GM12878 (cell line): ENCODE measurements around the gene DYNC2LI1. TPM values are rescaled to one million over a fixed set of nuclear protein-coding genes. Genes with fewer than 3 reads are reported as not detected.

Experiments
- ATAC-seq: fragments of 200-7000 bp; cut with Tn5 transposase; 3 replicates; pipeline ENCODE4 v1.9.1; 2020; ENCODE audit warnings: mild to moderate bottlenecking, moderate library complexity
- BruUV-seq: library from RNA; stranded (reverse); fragments of 400-500 nt; replicated peaks from 2 replicates; lab custom pipeline; 2021; lab: Mats Ljungman, UMichigan
- CTCF ChIA-PET: fragments of 300-600 bp; sonication (Branson Sonifier 250); formaldehyde crosslinking; extraction: SDS; loops from one replicate; lab custom pipeline; 2021; ENCODE audit warnings: inconsistent platforms; lab: Yijun Ruan, JAX
- POLR2A ChIA-PET: fragments of 350-600 bp; formaldehyde crosslinking; extraction: SDS; loops from one replicate; lab custom pipeline; 2021; ENCODE audit warnings: inconsistent platforms; lab: Charles Lee
- RAD21 ChIA-PET: fragments of 300-600 bp; sonication (Branson Sonifier 250); formaldehyde crosslinking; loops from one replicate; lab custom pipeline; 2023; ENCODE audit warnings: antibody characterized with exemption; ENCODE audit not compliant: unreplicated experiment; lab: Charles Lee
- SMC1A ChIA-PET: fragments of 300-600 bp; sonication (Branson Sonifier 250); formaldehyde crosslinking; loops from one replicate; lab custom pipeline; 2023; ENCODE audit not compliant: unreplicated experiment, uncharacterized antibody; lab: Charles Lee
- DNase-seq: peaks from one replicate; pipeline ENCODE4 v3.0.0-alpha.2; 2011; ENCODE audit warnings: low read depth, low spot score
- FAIRE-seq: peaks from 3 replicates; lab custom pipeline; 2011; peaks lifted over from hg19 to GRCh38; lab: Jason Lieb, UNC
- H2AFZ ChIP-seq: 2 replicates; pipeline ENCODE4 v1.6.0; 2011; ENCODE audit warnings: low read depth, low read length, control low read depth; ENCODE audit not compliant: control insufficient read depth
- H3K27ac ChIP-seq: 2 replicates; pipeline ENCODE4 v1.5.1; 2011; ENCODE audit warnings: control low read depth; ENCODE audit not compliant: control insufficient read depth, insufficient read depth
- H3K27me3 ChIP-seq, 2 experiments: replicated peaks in 1 of 2; 2 replicates each; pipeline versions ENCODE4 v1.6.0 to v1.6.1; 2011; ENCODE audit warnings: low read length in 1 of 2; ENCODE audit not compliant: control insufficient read depth in 2 of 2, insufficient read depth in 2 of 2
- H3K36me3 ChIP-seq, 2 experiments: 2 replicates each; pipeline ENCODE4 v1.5.1; 2011; ENCODE audit warnings: low read length in 1 of 2; ENCODE audit not compliant: control insufficient read depth in 2 of 2, insufficient read depth in 2 of 2
- H3K4me1 ChIP-seq: 2 replicates; pipeline ENCODE4 v1.6.1; 2011; ENCODE audit warnings: mild to moderate bottlenecking, low read length, moderate library complexity, mixed read lengths; ENCODE audit not compliant: control insufficient read depth, insufficient read depth
- H3K4me2 ChIP-seq: 2 replicates; pipeline ENCODE4 v1.6.0; 2011; ENCODE audit warnings: control low read depth; ENCODE audit not compliant: control insufficient read depth, insufficient read depth
- H3K4me3 ChIP-seq: fragments of 200-600 bp; sonication (generic); 2 replicates; pipeline ENCODE4 v1.5.1; 2016
- H3K79me2 ChIP-seq: 2 replicates; pipeline ENCODE4 v1.6.0; 2011; ENCODE audit warnings: low read length; ENCODE audit not compliant: control insufficient read depth, insufficient read depth
- H3K9ac ChIP-seq: 2 replicates; pipeline ENCODE4 v1.8.0; 2011; ENCODE audit warnings: low read length, control low read depth, mixed read lengths; ENCODE audit not compliant: control insufficient read depth, insufficient read depth
- H3K9me3 ChIP-seq: replicated peaks from 3 replicates; pipeline ENCODE4 v1.5.1; 2011; ENCODE audit warnings: mild to moderate bottlenecking, low read length; ENCODE audit not compliant: control insufficient read depth, insufficient read depth
- H4K20me1 ChIP-seq: 2 replicates; pipeline ENCODE4 v1.6.0; 2011; ENCODE audit not compliant: control insufficient read depth, insufficient read depth
- BMI1 ChIP-seq: fragments of 450-650 bp; IDR thresholded peaks from 2 replicates; pipeline ENCODE4 v1.6.1; 2016; ENCODE audit warnings: mild to moderate bottlenecking, moderate library complexity, borderline replicate concordance
- CEBPB ChIP-seq, 2 experiments: fragments of 150-350 bp in 1 of 2; IDR thresholded peaks; 2 replicates each; pipeline ENCODE4 v1.6.1; 2012 to 2014; ENCODE audit warnings: low read depth in 2 of 2, low read length in 2 of 2, borderline replicate concordance in 1 of 2, inconsistent platforms in 1 of 2
- EGR1 ChIP-seq, 2 experiments: IDR thresholded peaks; 1 replicate in 1 of 2; 2 replicates in 1 of 2; pipeline ENCODE4 v1.6.1; 2011 to 2012; ENCODE audit warnings: low read depth in 2 of 2, low read length in 2 of 2, borderline replicate concordance in 1 of 2, mild to moderate bottlenecking in 1 of 2, moderate library complexity in 1 of 2
- ESRRA ChIP-seq: IDR thresholded peaks from 2 replicates; pipeline ENCODE4 v1.6.1; 2012; ENCODE audit warnings: mild to moderate bottlenecking, low read length, improper control_type of control experiment
- HCFC1 ChIP-seq: fragments of 150-350 bp; IDR thresholded peaks from 2 replicates; pipeline ENCODE4 v1.6.1; 2014; ENCODE audit warnings: low read length
- IKZF2 ChIP-seq, 2 experiments: fragments of 450-650 bp; IDR thresholded peaks; 2 replicates each; pipeline ENCODE4 v1.6.1; 2017; ENCODE audit warnings: mild to moderate bottlenecking in 2 of 2, moderate library complexity in 2 of 2
- LARP7 ChIP-seq: fragments of 450-650 bp; IDR thresholded peaks from 2 replicates; pipeline ENCODE4 v1.6.1; 2017; ENCODE audit warnings: mild to moderate bottlenecking
- NRF1 ChIP-seq: conservative IDR thresholded peaks from 2 replicates; pipeline ENCODE4 v1.6.1; 2011; ENCODE audit warnings: mild to moderate bottlenecking, low read depth, low read length, improper control_type of control experiment
- PAX5 ChIP-seq: IDR thresholded peaks from 2 replicates; pipeline ENCODE4 v1.6.1; 2011; ENCODE audit warnings: low read depth, low read length, borderline replicate concordance
- POLR2AphosphoS5 ChIP-seq: IDR thresholded peaks from 2 replicates; pipeline ENCODE4 v1.6.1; 2011; ENCODE audit warnings: mild to moderate bottlenecking, low read length, inconsistent platforms
- RELA ChIP-seq: fragments of 450-650 bp; IDR thresholded peaks from 2 replicates; pipeline ENCODE4 v1.8.0; 2014; ENCODE audit warnings: borderline replicate concordance; ENCODE audit not compliant: partially characterized antibody
- SMAD1 ChIP-seq: fragments of 450-650 bp; IDR thresholded peaks from 2 replicates; pipeline ENCODE4 v1.6.1; 2018; ENCODE audit warnings: mild to moderate bottlenecking, low read depth; ENCODE audit not compliant: partially characterized antibody
- ZBED1 ChIP-seq: IDR thresholded peaks from 2 replicates; pipeline ENCODE4 v1.6.1; 2016; ENCODE audit warnings: borderline replicate concordance
- ZNF207 ChIP-seq: fragments of 450-650 bp; IDR thresholded peaks from 2 replicates; pipeline ENCODE4 v1.6.1; 2014; ENCODE audit warnings: antibody characterized with exemption, mild to moderate bottlenecking, borderline replicate concordance
- ZNF24 ChIP-seq: fragments of 450-650 bp; IDR thresholded peaks from 2 replicates; pipeline ENCODE4 v1.6.1; 2017; ENCODE audit warnings: antibody characterized with exemption, mild to moderate bottlenecking
- ZSCAN29 ChIP-seq: fragments of 450-650 bp; IDR thresholded peaks from 2 replicates; pipeline ENCODE4 v1.6.1; 2017; ENCODE audit warnings: mild to moderate bottlenecking, moderate library complexity
- WGBS: methylation state at CpG from one replicate; pipeline ENCODE4 v1.1.6; 2016; ENCODE audit warnings: low lambda C conversion rate; ENCODE audit not compliant: insufficient replicate concordance, insufficient coverage; ENCODE audit errors: missing lambda C conversion rate; 5-methylcytosine and 5-hydroxymethylcytosine counted together
- in situ Hi-C: fragments of 300-500 bp; cut with MboI; formaldehyde crosslinking; loops from 9 replicates; pipeline ENCODE4 v1.14.3; 2018; ENCODE audit warnings: mixed read lengths
- intact Hi-C: fragments of 100-400 bp; cut with micrococcal nuclease; formaldehyde crosslinking; loops from one replicate; pipeline ENCODE4 v1.14.2; 2022; ENCODE audit not compliant: unreplicated experiment
- polyA plus RNA-seq, 11 experiments: library from polyadenylated mRNA; depleted of rRNA in 4 of 11; unstranded in 6 of 11; stranded (reverse) in 5 of 11; fragments of >200 nt; fragmentation: Nextera tagmentation in 4 of 11; fragmentation: Illumina TruSeq in 1 of 11; extraction: Ambion mirVana in 4 of 11; extraction: Trizol in 1 of 11; gene quantifications; 1 replicate in 1 of 11; 2 replicates in 10 of 11; pipeline versions ENCODE4 v1.2.1 to v1.2.3, GENCODE V29; 2011 to 2016; ENCODE audit warnings: inconsistent platforms in 2 of 11, missing spikeins in 2 of 11, low read depth in 1 of 11
- total RNA-seq, 4 experiments: library from RNA; depleted of rRNA in 3 of 4; stranded (reverse); fragments of >200 nt in 3 of 4; fragmentation: Illumina TruSeq in 1 of 4; extraction: Trizol in 1 of 4; gene quantifications; 2 replicates each; pipeline versions ENCODE4 v1.2.1 to v1.2.3, GENCODE V29; 2013 to 2021
- TF ChIP-seq, protein P1 (sequence below): IDR thresholded peaks from 2 replicates; pipeline ENCODE4 v1.6.1; 2012; ENCODE audit warnings: low read length, inconsistent platforms
- TF ChIP-seq, protein P2 (sequence below): fragments of 450-650 bp; conservative IDR thresholded peaks from 2 replicates; pipeline ENCODE4 v1.6.1; 2017; ENCODE audit warnings: mild to moderate bottlenecking, moderate library complexity
- TF ChIP-seq, protein P3 (sequence below): fragments of 450-650 bp; IDR thresholded peaks from 2 replicates; pipeline ENCODE4 v1.6.1; 2017; ENCODE audit warnings: antibody characterized with exemption, mild to moderate bottlenecking, moderate library complexity

Gene DYNC2LI1
- total and polyA plus RNA-seq, 10 of the 15 experiments (the other 5 are each of a cell fraction or from before 2014, with no cell fraction given), result 9.5 to 27.3 (median 19.3) TPM

DNA sequence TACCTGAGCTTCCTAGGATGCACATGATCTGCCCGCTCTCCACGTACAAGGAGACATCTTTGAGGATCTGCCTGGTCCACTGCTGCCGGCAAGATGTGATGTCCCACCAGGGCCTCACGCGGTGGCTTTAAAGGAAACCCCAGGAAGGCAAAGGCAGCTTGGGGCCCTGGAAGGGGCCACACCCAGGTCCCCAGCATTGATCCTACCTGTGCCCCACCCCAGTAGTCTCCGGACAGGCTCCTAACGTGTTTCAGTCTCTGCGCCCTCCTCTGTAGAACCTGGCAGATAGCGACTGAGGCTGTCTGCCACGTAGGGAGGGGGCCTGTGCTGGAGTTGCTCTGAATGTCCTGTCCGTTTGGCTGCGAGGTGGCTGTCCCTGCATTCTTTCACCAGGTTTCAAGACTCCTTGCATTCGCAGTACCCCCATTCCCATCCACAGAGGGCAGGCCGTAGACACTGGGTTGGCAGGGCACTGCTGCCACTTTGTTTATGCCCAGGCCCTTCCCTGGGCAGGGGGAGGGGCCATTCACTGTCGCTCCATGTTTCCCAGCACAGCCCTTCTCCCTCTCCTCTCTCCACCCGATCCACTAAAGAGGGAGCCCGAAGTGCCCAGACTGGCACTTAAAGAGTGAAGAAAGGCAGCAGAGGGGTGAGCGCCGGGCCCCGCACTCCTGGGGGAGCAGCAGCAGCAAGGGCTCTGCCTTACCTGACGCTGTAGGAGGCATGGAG, 64.2 kb downstream of the DYNC2LI1 start:
- intact Hi-C loops (no loop called here), in situ Hi-C loops (no loop called here)
- DNase-seq, result no peak
- 55% methylated on average over 21 of the region's 21 CpGs for WGBS
- H3K36me3 ChIP-seq, result no peaks in the 10 kb centered on the region
- no peak for FAIRE-seq
- no peaks in the 10 kb centered on the region for H3K4me1 ChIP-seq
- no peak overlapping the region for H3K9ac ChIP-seq
- no peaks in the 10 kb centered on the region for H3K79me2 ChIP-seq
- H3K4me2 ChIP-seq, result no peak overlapping the region
- ChIA-PET POLR2A (no interaction called here), RAD21 (no interaction called here), CTCF (no interaction called here), SMC1A (no interaction called here)
- no peaks in the 10 kb centered on the region for H3K9me3 ChIP-seq
- BruUV-seq, result no TSS peak
- no peak overlapping the region for H2AFZ ChIP-seq
- H3K27me3 ChIP-seq, result peaks cover 5 to 6% of the 10 kb centered on the region in 2 experiments; a peak in 3 of 4 replicates
- no peak for ATAC-seq
- no peak overlapping the region for H3K27ac ChIP-seq
- H4K20me1 ChIP-seq, result no peaks in the 10 kb centered on the region
- no peak overlapping the region for H3K4me3 ChIP-seq
- TF ChIP-seq RELA, result no peak
- no peak for TF ChIP-seq ZNF24
- TF ChIP-seq EGR1 (IDR thresholded peaks at IDR 0.05; ENCODE audit: borderline replicate concordance in 1 of 2, low read depth in 2 of 2, low read length in 2 of 2), result no peak
- no peak for TF ChIP-seq PAX5
- TF ChIP-seq ZSCAN29, result no peak
- TF ChIP-seq ESRRA, result no peak
- TF ChIP-seq, protein P1, sequence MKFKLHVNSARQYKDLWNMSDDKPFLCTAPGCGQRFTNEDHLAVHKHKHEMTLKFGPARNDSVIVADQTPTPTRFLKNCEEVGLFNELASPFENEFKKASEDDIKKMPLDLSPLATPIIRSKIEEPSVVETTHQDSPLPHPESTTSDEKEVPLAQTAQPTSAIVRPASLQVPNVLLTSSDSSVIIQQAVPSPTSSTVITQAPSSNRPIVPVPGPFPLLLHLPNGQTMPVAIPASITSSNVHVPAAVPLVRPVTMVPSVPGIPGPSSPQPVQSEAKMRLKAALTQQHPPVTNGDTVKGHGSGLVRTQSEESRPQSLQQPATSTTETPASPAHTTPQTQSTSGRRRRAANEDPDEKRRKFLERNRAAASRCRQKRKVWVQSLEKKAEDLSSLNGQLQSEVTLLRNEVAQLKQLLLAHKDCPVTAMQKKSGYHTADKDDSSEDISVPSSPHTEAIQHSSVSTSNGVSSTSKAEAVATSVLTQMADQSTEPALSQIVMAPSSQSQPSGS, result no peak
- TF ChIP-seq, protein P2, sequence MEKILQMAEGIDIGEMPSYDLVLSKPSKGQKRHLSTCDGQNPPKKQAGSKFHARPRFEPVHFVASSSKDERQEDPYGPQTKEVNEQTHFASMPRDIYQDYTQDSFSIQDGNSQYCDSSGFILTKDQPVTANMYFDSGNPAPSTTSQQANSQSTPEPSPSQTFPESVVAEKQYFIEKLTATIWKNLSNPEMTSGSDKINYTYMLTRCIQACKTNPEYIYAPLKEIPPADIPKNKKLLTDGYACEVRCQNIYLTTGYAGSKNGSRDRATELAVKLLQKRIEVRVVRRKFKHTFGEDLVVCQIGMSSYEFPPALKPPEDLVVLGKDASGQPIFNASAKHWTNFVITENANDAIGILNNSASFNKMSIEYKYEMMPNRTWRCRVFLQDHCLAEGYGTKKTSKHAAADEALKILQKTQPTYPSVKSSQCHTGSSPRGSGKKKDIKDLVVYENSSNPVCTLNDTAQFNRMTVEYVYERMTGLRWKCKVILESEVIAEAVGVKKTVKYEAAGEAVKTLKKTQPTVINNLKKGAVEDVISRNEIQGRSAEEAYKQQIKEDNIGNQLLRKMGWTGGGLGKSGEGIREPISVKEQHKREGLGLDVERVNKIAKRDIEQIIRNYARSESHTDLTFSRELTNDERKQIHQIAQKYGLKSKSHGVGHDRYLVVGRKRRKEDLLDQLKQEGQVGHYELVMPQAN, result no peak
- TF ChIP-seq SMAD1, result no peak
- TF ChIP-seq BMI1, result no peak
- TF ChIP-seq CEBPB (IDR thresholded peaks at IDR 0.05; ENCODE audit: borderline replicate concordance in 1 of 2, low read depth in 2 of 2, low read length in 2 of 2), result no peak
- TF ChIP-seq POLR2AphosphoS5, result no peak
- TF ChIP-seq NRF1, result no peak
- TF ChIP-seq ZBED1, result no peak
- TF ChIP-seq IKZF2 (IDR thresholded peaks at IDR 0.05), result no peak
- TF ChIP-seq, protein P3, sequence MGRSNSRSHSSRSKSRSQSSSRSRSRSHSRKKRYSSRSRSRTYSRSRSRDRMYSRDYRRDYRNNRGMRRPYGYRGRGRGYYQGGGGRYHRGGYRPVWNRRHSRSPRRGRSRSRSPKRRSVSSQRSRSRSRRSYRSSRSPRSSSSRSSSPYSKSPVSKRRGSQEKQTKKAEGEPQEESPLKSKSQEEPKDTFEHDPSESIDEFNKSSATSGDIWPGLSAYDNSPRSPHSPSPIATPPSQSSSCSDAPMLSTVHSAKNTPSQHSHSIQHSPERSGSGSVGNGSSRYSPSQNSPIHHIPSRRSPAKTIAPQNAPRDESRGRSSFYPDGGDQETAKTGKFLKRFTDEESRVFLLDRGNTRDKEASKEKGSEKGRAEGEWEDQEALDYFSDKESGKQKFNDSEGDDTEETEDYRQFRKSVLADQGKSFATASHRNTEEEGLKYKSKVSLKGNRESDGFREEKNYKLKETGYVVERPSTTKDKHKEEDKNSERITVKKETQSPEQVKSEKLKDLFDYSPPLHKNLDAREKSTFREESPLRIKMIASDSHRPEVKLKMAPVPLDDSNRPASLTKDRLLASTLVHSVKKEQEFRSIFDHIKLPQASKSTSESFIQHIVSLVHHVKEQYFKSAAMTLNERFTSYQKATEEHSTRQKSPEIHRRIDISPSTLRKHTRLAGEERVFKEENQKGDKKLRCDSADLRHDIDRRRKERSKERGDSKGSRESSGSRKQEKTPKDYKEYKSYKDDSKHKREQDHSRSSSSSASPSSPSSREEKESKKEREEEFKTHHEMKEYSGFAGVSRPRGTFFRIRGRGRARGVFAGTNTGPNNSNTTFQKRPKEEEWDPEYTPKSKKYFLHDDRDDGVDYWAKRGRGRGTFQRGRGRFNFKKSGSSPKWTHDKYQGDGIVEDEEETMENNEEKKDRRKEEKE, result no peak
- TF ChIP-seq LARP7, result no peak
- no peak for TF ChIP-seq HCFC1
- no peak for TF ChIP-seq ZNF207
